ENCODE measurements around the gene UBE2F.

DNA sequence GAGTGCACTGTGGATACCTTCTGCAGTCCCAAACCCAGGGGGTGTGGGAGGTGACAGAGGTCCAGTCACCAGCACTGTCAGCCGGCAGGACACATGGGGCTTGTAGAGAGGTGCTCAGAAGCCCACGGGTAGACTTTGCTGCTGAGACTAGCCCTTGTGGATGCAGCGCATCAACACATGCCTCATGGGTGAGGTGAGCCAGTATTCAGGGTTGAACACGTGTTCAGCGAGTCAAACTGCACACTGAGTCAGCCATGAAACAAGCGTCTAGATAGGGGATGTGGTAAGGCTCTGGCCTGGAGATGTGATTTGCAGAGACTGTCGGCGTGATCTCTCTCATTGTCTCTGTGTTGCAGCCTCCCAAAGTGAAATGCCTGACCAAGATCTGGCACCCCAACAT lies 58.2 kb downstream of the UBE2F start:
- TF ChIP-seq, protein P1, sequence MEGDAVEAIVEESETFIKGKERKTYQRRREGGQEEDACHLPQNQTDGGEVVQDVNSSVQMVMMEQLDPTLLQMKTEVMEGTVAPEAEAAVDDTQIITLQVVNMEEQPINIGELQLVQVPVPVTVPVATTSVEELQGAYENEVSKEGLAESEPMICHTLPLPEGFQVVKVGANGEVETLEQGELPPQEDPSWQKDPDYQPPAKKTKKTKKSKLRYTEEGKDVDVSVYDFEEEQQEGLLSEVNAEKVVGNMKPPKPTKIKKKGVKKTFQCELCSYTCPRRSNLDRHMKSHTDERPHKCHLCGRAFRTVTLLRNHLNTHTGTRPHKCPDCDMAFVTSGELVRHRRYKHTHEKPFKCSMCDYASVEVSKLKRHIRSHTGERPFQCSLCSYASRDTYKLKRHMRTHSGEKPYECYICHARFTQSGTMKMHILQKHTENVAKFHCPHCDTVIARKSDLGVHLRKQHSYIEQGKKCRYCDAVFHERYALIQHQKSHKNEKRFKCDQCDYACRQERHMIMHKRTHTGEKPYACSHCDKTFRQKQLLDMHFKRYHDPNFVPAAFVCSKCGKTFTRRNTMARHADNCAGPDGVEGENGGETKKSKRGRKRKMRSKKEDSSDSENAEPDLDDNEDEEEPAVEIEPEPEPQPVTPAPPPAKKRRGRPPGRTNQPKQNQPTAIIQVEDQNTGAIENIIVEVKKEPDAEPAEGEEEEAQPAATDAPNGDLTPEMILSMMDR (IDR thresholded peaks at IDR 0.05 in 4 of 5, conservative IDR thresholded peaks at IDR 0.05 in 1 of 5) = no peak
- TF ChIP-seq POLR2A (IDR thresholded peaks at IDR 0.05) = no peak
